Kidney epithelial cell (primary cell): ENCODE data around the gene PTPN5. TPM values are rescaled to one million over a fixed set of nuclear protein-coding genes. Genes with fewer than 3 reads are reported as not detected.

Experiments used
- DNase-seq: peaks from one replicate; pipeline ENCODE4 v3.0.0-alpha.2; 2010; ENCODE audit warnings: low read depth
- H3K27me3 ChIP-seq: 2 replicates; pipeline ENCODE4 v1.6.0; 2011; ENCODE audit warnings: low read length; ENCODE audit not compliant: control insufficient read depth, insufficient read depth
- H3K36me3 ChIP-seq: 2 replicates; pipeline ENCODE4 v1.5.1; 2011; ENCODE audit warnings: low read length; ENCODE audit not compliant: control insufficient read depth, insufficient read depth
- H3K4me3 ChIP-seq: 2 replicates; pipeline ENCODE4 v1.5.1; 2011; ENCODE audit warnings: low read depth, mild to moderate bottlenecking, control low read depth, low read length
- total RNA-seq: library from RNA; depleted of rRNA; stranded (reverse); fragments of >200 nt; gene quantifications from 2 replicates; pipeline ENCODE4 v1.2.3, GENCODE V29; 2015
- TF ChIP-seq, protein P1 (sequence below): IDR thresholded peaks from 2 replicates; pipeline ENCODE4 v1.5.1; 2011; ENCODE audit warnings: mild to moderate bottlenecking, moderate library complexity, low read length, control low read depth, inconsistent platforms; ENCODE audit not compliant: insufficient read depth, poor library complexity, severe bottlenecking

PTPN5 gene
- total RNA-seq, 1 donor from 2014 or later: not detected

GRCh38 chr11:18802381-18803257 is 11.0 kb upstream of the PTPN5 start:
- DNase-seq: peak; percentile 25
- TF ChIP-seq, protein P1, sequence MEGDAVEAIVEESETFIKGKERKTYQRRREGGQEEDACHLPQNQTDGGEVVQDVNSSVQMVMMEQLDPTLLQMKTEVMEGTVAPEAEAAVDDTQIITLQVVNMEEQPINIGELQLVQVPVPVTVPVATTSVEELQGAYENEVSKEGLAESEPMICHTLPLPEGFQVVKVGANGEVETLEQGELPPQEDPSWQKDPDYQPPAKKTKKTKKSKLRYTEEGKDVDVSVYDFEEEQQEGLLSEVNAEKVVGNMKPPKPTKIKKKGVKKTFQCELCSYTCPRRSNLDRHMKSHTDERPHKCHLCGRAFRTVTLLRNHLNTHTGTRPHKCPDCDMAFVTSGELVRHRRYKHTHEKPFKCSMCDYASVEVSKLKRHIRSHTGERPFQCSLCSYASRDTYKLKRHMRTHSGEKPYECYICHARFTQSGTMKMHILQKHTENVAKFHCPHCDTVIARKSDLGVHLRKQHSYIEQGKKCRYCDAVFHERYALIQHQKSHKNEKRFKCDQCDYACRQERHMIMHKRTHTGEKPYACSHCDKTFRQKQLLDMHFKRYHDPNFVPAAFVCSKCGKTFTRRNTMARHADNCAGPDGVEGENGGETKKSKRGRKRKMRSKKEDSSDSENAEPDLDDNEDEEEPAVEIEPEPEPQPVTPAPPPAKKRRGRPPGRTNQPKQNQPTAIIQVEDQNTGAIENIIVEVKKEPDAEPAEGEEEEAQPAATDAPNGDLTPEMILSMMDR: peak; percentile 61
- H3K36me3 ChIP-seq: no peaks in the 10 kb centered on the region
- peaks cover 2% of the 10 kb centered on the region for H3K27me3 ChIP-seq
- no peak overlapping the region for H3K4me3 ChIP-seq

- Histone ChIP-seq H3K4me3 (no peak overlapping the region), H3K27me3 (peaks cover 11% of the 10 kb centered on the region), H3K36me3 (no peaks in the 10 kb centered on the region)
- DNase-seq: no peak
- TF ChIP-seq, protein P1: no peak
Observed at GRCh38 chr11:18798799-18799469, 7.3 kb upstream of the PTPN5 start.

DNA sequence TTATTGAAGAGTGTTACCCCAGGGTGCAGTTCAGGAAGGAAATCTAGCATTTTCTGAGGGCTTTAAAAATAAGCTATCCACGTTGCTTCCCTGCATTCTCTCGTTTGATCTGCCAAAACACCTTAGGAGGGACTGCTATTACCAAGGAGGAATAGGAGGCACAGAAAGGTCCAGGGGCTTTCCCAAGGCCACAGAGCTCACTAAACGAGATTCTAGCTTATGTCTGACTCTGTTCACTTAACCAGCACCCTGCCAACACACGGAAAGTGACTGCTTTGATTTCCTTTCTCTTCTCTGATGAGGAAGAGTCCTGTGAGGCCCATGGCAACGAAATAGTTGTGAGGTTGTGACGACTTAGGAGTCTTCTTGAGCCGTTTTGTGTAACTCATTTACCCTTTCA is 3.4 kb upstream of the PTPN5 start:
- H3K27me3 ChIP-seq: peaks cover 45% of the 10 kb centered on the region
- TF ChIP-seq, protein P1: no peak

DNA sequence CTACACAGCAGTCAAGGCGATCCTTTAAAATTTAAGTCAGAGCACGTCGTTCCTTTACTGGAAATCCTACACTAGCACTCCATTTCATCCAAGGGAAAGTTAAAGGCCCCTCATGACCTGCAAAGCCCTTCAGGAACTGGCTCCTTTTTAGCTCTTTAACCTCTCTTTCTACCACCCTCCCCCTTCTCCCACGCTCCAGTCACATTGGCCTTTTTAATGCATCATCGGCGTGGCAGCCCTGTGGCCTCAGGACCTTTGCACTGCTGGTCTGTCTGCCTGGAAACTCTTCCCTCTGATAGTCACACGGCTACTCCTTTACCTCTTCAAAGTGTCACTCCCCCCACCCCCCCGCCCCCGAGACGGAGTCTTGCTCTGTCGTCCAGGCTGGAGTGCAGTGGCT is 1.2 kb upstream of the PTPN5 start:
- DNase-seq: no peak
- peaks cover 45% of the 10 kb centered on the region for H3K27me3 ChIP-seq
- no peaks in the 10 kb centered on the region for H3K36me3 ChIP-seq
- H3K4me3 ChIP-seq: no peak overlapping the region
- TF ChIP-seq, protein P1: no peak

More for the DNA sequence above, 3.4 kb upstream of the PTPN5 start:
- DNase-seq: no peak
- no peaks in the 10 kb centered on the region for H3K36me3 ChIP-seq
- no peak overlapping the region for H3K4me3 ChIP-seq

- Histone ChIP-seq H3K27me3 (peaks cover 45% of the 10 kb centered on the region), H3K4me3 (peak overlapping the region; percentile 20), H3K36me3 (no peaks in the 10 kb centered on the region)
- DNase-seq: no peak
- TF ChIP-seq, protein P1: no peak
Observed at GRCh38 chr11:18791969-18792628, 501 bp upstream of the PTPN5 start.
